ENCODE measurements around the gene ZGLP1. TPM values are rescaled to one million over a fixed set of nuclear protein-coding genes. Genes with fewer than 3 reads are reported as not detected.

The ZGLP1 gene
- total RNA-seq, 1 donor from 2014 or later = 14.9 TPM

- Mint-ChIP-seq H3K4me1 (peaks cover 45% of the 10 kb centered on the region), H3K27me3 (ENCODE audit: low read depth) (peaks cover 100% of the 10 kb centered on the region), H3K36me3 (no peaks in the 10 kb centered on the region), H3K9me3 (no peaks in the 10 kb centered on the region), H3K4me3 (peak within 1 kb of the TSS; percentile 70), H3K27ac (peak within 1 kb of the TSS; percentile 71)
- no peak for DNase-seq (ENCODE audit: low spot score in 2 of 2, unreplicated experiment in 2 of 2)
- TF ChIP-seq, protein P1, sequence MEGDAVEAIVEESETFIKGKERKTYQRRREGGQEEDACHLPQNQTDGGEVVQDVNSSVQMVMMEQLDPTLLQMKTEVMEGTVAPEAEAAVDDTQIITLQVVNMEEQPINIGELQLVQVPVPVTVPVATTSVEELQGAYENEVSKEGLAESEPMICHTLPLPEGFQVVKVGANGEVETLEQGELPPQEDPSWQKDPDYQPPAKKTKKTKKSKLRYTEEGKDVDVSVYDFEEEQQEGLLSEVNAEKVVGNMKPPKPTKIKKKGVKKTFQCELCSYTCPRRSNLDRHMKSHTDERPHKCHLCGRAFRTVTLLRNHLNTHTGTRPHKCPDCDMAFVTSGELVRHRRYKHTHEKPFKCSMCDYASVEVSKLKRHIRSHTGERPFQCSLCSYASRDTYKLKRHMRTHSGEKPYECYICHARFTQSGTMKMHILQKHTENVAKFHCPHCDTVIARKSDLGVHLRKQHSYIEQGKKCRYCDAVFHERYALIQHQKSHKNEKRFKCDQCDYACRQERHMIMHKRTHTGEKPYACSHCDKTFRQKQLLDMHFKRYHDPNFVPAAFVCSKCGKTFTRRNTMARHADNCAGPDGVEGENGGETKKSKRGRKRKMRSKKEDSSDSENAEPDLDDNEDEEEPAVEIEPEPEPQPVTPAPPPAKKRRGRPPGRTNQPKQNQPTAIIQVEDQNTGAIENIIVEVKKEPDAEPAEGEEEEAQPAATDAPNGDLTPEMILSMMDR (IDR thresholded peaks at IDR 0.05; ENCODE audit: unreplicated experiment) = no peak
These were observed 19.7 kb downstream of the ZGLP1 start, which contains the start of gene ICAM5 for GRCh38 chr19:10289836-10290356. Gene ICAM5 (plus strand): TSS chr19:10289952. CDS start chr19:10290044, 92 bp downstream.

- TF ChIP-seq, protein P1 (IDR thresholded peaks at IDR 0.05; ENCODE audit: unreplicated experiment) = no peak
- Mint-ChIP-seq H3K36me3 (no peaks in the 10 kb centered on the region), H3K4me3 (peak overlapping the region; percentile 70), H3K27me3 (ENCODE audit: low read depth) (peaks cover 96% of the 10 kb centered on the region), H3K27ac (no peak overlapping the region), H3K9me3 (no peaks in the 10 kb centered on the region), H3K4me1 (peaks cover 45% of the 10 kb centered on the region)
- no peak for DNase-seq (ENCODE audit: low spot score in 2 of 2, unreplicated experiment in 2 of 2)
These were observed 20.3 kb downstream of the ZGLP1 start for GRCh38 chr19:10289167-10289835.

GRCh38 chr19:10288662-10289166, 20.9 kb downstream of the ZGLP1 start:
- Mint-ChIP-seq H3K4me3 (peak overlapping the region; percentile 70), H3K36me3 (no peaks in the 10 kb centered on the region), H3K9me3 (no peaks in the 10 kb centered on the region), H3K4me1 (peaks cover 45% of the 10 kb centered on the region), H3K27ac (peak overlapping the region; percentile 71), H3K27me3 (ENCODE audit: low read depth) (peaks cover 93% of the 10 kb centered on the region)
- TF ChIP-seq, protein P1 (IDR thresholded peaks at IDR 0.05; ENCODE audit: unreplicated experiment) = no peak
- no peak for DNase-seq (ENCODE audit: low spot score in 2 of 2, unreplicated experiment in 2 of 2)

DNA sequence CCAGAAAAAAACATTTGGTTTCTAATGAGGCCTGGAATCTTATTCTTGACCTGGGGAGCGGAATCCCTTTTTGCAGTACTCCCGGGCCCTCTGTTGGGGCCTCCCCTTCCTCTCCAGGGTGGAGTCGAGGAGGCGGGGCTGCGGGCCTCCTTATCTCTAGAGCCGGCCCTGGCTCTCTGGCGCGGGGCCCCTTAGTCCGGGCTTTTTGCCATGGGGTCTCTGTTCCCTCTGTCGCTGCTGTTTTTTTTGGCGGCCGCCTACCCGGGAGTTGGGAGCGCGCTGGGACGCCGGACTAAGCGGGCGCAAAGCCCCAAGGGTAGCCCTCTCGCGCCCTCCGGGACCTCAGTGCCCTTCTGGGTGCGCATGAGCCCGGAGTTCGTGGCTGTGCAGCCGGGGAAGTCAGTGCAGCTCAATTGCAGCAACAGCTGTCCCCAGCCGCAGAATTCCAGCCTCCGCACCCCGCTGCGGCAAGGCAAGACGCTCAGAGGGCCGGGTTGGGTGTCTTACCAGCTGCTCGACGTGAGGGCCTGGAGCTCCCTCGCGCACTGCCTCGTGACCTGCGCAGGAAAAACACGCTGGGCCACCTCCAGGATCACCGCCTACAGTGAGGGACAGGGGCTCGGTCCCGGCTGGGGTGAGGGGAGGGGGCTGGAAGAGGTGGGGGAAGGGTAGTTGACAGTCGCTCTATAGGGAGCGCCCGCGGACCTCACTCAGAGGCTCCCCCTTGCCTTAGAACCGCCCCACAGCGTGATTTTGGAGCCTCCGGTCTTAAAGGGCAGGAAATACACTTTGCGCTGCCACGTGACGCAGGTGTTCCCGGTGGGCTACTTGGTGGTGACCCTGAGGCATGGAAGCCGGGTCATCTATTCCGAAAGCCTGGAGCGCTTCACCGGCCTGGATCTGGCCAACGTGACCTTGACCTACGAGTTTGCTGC, 22.5 kb downstream of the ZGLP1 start, which contains the start of gene ICAM4:
Gene ICAM4 (plus strand): TSS at position 153 of the 935 bp plus-strand sequence. CDS start 58 bp downstream, at position 211.
- H3K9me3 Mint-ChIP-seq = no peaks in the 10 kb centered on the region

DNA sequence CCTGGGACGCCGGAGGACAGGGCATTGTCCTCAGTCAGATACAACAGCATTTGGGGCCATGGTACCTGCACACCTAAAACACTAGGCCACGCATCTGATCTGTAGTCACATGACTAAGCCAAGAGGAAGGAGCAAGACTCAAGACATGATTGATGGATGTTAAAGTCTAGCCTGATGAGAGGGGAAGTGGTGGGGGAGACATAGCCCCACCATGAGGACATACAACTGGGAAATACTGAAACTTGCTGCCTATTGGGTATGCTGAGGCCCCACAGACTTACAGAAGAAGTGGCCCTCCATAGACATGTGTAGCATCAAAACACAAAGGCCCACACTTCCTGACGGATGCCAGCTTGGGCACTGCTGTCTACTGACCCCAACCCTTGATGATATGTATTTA, 24.2 kb downstream of the ZGLP1 start:
- no peaks in the 10 kb centered on the region for H3K9me3 Mint-ChIP-seq
- no peak for DNase-seq (ENCODE audit: low spot score in 2 of 2, unreplicated experiment in 2 of 2)
- TF ChIP-seq, protein P1 (IDR thresholded peaks at IDR 0.05; ENCODE audit: unreplicated experiment) = no peak
- H3K27me3 Mint-ChIP-seq (ENCODE audit: low read depth) = peaks cover 65% of the 10 kb centered on the region
- H3K36me3 Mint-ChIP-seq = no peaks in the 10 kb centered on the region
- H3K4me1 Mint-ChIP-seq = peaks cover 23% of the 10 kb centered on the region
- H3K4me3 Mint-ChIP-seq = no peak overlapping the region
- H3K27ac Mint-ChIP-seq = no peak overlapping the region

More for the DNA sequence above, 22.5 kb downstream of the ZGLP1 start, which contains the start of gene ICAM4:
- peak in 1 of 2 experiments; percentile 75 for DNase-seq (ENCODE audit: low spot score in 2 of 2, unreplicated experiment in 2 of 2)
- TF ChIP-seq, protein P1 (IDR thresholded peaks at IDR 0.05; ENCODE audit: unreplicated experiment) = no peak
- peaks cover 82% of the 10 kb centered on the region for H3K27me3 Mint-ChIP-seq (ENCODE audit: low read depth)
- H3K27ac Mint-ChIP-seq = peak within 1 kb of the TSS; percentile 59
- H3K4me1 Mint-ChIP-seq = peaks cover 38% of the 10 kb centered on the region
- H3K36me3 Mint-ChIP-seq = no peaks in the 10 kb centered on the region
- peak within 1 kb of the TSS; percentile 43 for H3K4me3 Mint-ChIP-seq

Data from mesothelial cell of epicardium (in vitro differentiated cells).